ENCODE results near the gene OR2G3.

- TF ChIP-seq EZH2 (IDR thresholded peaks at IDR 0.05; ENCODE audit: borderline replicate concordance, low read depth, low read length, poor library complexity, severe bottlenecking) (no peak), CTCF (conservative IDR thresholded peaks at IDR 0.05; ENCODE audit: low read depth, low read length) (no peak)
Observed at GRCh38 chr1:247638011-247638410, 32.6 kb downstream of the OR2G3 start.

Data from A673 (cell line).